Thyroid gland (tissue), 4 donors: ENCODE measurements around the gene SEMA3C. TPM values are rescaled to one million over a fixed set of nuclear protein-coding genes. Genes with fewer than 3 reads are reported as not detected.
"Not testable (repeated sequence)": the region's sequence is repeated elsewhere in the genome, so short reads cannot be mapped to it uniquely, and the experiment has no call there.

Experiments used
- DNase-seq, 2 donors: peaks; one replicate each; pipeline ENCODE4 v3.0.0-alpha.2; 2019
- H3K27ac ChIP-seq, 3 donors: fragments of 200-600 bp; sonication (generic); 1 replicate in 2 of 3; 2 replicates in 1 of 3; pipeline ENCODE4 v1.5.1; 2016 to 2019; ENCODE audit warnings: mild to moderate bottlenecking in 1 of 3, moderate library complexity in 1 of 3
- H3K27me3 ChIP-seq: fragments of 200-600 bp; sonication (generic); one replicate; pipeline ENCODE4 v1.5.1; 2019
- H3K36me3 ChIP-seq, 2 donors: fragments of 200-600 bp; sonication (generic); one replicate each; pipeline ENCODE4 v1.5.1; 2016 to 2019
- H3K4me1 ChIP-seq, 2 donors: fragments of 200-600 bp; sonication (generic); one replicate each; pipeline ENCODE4 v1.5.1; 2017 to 2019
- H3K4me3 ChIP-seq, 3 donors: fragments of 200-600 bp; sonication (generic); replicated peaks in 1 of 3; 1 replicate in 2 of 3; 2 replicates in 1 of 3; pipeline ENCODE4 v1.5.1; 2016; ENCODE audit warnings: mild to moderate bottlenecking in 1 of 3
- H3K9me3 ChIP-seq: fragments of 200-600 bp; sonication (generic); one replicate; pipeline ENCODE4 v1.5.1; 2017
- POLR2A ChIP-seq, 2 donors: fragments of 450-650 bp; IDR thresholded peaks; one replicate each; pipeline ENCODE4 v1.6.1; 2017; ENCODE audit warnings: antibody characterized with exemption in 2 of 2, mild to moderate bottlenecking in 2 of 2, moderate library complexity in 1 of 2
- WGBS, 2 donors: methylation state at CpG; one replicate each; pipeline ENCODE4 v1.1.5; 2017; 5-methylcytosine and 5-hydroxymethylcytosine counted together
- intact Hi-C: fragments of 100-400 bp; cut with DNase I; formaldehyde crosslinking; loops from one replicate; pipeline ENCODE4 v1.15.1; 2023
- total RNA-seq, 4 donors: library from RNA; depleted of rRNA; stranded (reverse); fragments of >200 nt; gene quantifications; one replicate each; pipeline ENCODE4 v1.2.3, GENCODE V29; 2016
- TF ChIP-seq, protein P1 (sequence below), 6 experiments: fragments of 200-600 bp in 3 of 6; fragments of 450-650 bp in 3 of 6; sonication (generic) in 3 of 6; IDR thresholded peaks; one replicate each; pipeline ENCODE4 v1.5.1; 2016 to 2019; ENCODE audit warnings: antibody characterized with exemption in 6 of 6, mild to moderate bottlenecking in 2 of 6, inconsistent platforms in 1 of 6, moderate library complexity in 1 of 6

SEMA3C gene
- total RNA-seq, 4 donors from 2014 or later = 4.0 to 24.0 (median 7.1) TPM

DNA sequence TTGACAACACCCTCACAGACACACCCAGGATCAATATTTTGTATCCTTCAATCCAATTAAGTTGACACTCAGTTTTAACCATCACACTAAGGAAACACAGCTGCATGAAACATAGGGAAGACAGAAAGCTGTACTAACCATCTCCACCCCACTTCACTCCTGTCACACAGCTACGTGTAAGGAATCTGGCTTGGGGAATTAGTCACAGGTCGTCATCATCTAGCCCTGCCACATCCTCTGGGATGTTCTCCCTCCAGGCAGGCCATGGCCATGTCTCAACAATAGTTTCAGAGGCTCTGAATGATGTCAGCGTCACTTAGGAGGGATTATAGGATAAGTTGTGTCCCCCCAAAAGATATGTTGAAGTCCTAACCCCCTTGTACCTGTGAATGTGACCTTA, 10.8 kb upstream of the SEMA3C start:
- Histone ChIP-seq H3K27me3 (no peaks in the 10 kb centered on the region), H3K9me3 (no peaks in the 10 kb centered on the region), H3K36me3 (no peaks in the 10 kb centered on the region), H3K27ac (no peak overlapping the region), H3K4me1 (no peaks in the 10 kb centered on the region), H3K4me3 (no peak overlapping the region)
- intact Hi-C loops = no loop called here
- TF ChIP-seq, protein P1, sequence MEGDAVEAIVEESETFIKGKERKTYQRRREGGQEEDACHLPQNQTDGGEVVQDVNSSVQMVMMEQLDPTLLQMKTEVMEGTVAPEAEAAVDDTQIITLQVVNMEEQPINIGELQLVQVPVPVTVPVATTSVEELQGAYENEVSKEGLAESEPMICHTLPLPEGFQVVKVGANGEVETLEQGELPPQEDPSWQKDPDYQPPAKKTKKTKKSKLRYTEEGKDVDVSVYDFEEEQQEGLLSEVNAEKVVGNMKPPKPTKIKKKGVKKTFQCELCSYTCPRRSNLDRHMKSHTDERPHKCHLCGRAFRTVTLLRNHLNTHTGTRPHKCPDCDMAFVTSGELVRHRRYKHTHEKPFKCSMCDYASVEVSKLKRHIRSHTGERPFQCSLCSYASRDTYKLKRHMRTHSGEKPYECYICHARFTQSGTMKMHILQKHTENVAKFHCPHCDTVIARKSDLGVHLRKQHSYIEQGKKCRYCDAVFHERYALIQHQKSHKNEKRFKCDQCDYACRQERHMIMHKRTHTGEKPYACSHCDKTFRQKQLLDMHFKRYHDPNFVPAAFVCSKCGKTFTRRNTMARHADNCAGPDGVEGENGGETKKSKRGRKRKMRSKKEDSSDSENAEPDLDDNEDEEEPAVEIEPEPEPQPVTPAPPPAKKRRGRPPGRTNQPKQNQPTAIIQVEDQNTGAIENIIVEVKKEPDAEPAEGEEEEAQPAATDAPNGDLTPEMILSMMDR (IDR thresholded peaks at IDR 0.05) = no peak
- TF ChIP-seq POLR2A (IDR thresholded peaks at IDR 0.05) = no peak
- 69 to 88% methylated on average over 3 of the region's 3 CpGs for WGBS, 2 donors
- no peak for DNase-seq

DNA sequence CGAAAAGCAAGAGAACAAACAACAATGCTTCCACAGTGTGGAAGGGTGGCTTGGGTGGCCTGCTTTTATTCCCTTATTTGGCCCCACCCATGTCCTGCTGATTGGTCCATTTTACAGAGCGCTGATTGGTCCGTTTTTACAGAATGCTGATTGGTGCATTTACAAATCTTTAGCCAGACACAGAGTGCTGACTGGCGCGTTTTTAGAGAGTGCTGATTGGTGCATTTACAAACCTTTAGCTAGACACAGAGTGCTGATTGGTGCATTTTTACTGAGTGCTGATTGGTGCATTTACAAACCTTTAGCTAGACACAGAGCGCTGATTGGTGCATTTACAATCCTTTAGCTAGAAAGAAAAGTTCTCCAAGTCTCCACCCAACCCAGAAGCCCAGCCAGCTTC, 8.1 kb upstream of the SEMA3C start:
- H3K27ac ChIP-seq, H3K4me1 ChIP-seq, H3K27me3 ChIP-seq, H3K4me3 ChIP-seq, intact Hi-C loops, H3K36me3 ChIP-seq, H3K9me3 ChIP-seq, DNase-seq: not testable (repeated sequence)
- whole genome bisulfite sequencing, 2 donors = 95 to 97% methylated on average over 6 of the region's 6 CpGs

DNA sequence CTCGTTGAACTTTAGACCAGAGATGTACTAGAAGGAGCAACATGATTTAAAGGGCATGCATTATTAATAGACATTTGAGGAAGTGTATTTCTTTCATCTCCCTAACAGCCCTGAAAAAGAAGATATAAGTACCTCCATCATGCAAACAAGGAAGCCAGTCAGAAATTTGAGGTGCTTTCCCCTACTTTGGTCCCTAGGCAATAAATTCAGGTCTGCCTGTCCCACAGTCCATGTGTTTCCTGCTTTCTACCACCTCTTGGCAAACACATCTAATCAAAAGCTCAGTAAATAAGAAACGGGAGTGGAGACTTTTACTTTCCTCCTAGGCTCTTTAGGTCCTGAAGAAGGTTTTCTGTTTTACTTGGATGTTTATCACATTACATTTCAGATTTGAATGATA, 5.2 kb upstream of the SEMA3C start:
- no peak for DNase-seq
- intact Hi-C loops = no loop called here
- no peak overlapping the region for H3K27ac ChIP-seq

DNA sequence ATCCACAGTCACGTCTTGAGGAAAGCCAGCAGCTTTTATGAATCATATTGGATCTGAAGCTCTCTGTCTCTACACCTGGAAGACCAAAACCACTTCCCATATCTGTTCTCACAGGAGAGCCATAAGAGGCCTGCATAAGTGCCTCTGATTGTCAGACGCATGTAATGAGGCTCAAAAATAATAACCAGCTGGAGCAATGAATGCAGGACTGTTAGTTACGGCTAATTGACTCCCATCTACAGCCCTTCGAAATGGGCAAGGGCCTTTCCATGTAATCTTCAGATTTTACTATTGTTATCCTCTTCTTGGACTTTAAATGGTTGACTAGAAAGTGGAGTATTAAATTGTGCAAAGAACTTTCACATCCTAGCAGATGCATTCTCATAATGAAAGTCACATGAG, 4.4 kb upstream of the SEMA3C start:
- TF ChIP-seq, protein P1 (IDR thresholded peaks at IDR 0.05) = no peak
- no peak for TF ChIP-seq POLR2A (IDR thresholded peaks at IDR 0.05)
- WGBS, 2 donors = 49 to 52% methylated on average over 4 of the region's 4 CpGs
- intact Hi-C loops = no loop called here
- DNase-seq = no peak
- Histone ChIP-seq H3K27me3 (no peaks in the 10 kb centered on the region), H3K27ac (no peak overlapping the region), H3K36me3 (no peaks in the 10 kb centered on the region), H3K4me3 (no peak overlapping the region), H3K9me3 (no peaks in the 10 kb centered on the region), H3K4me1 (no peaks in the 10 kb centered on the region)

More for the DNA sequence above, 5.2 kb upstream of the SEMA3C start:
- no peaks in the 10 kb centered on the region for H3K36me3 ChIP-seq
- no peaks in the 10 kb centered on the region for H3K27me3 ChIP-seq
- H3K4me1 ChIP-seq = no peaks in the 10 kb centered on the region
- WGBS, 2 donors = 70 to 83% methylated on average over 2 of the region's 2 CpGs
- no peak for TF ChIP-seq POLR2A (IDR thresholded peaks at IDR 0.05)
- TF ChIP-seq, protein P1 (IDR thresholded peaks at IDR 0.05) = no peak
- no peak overlapping the region for H3K4me3 ChIP-seq
- H3K9me3 ChIP-seq = no peaks in the 10 kb centered on the region

DNA sequence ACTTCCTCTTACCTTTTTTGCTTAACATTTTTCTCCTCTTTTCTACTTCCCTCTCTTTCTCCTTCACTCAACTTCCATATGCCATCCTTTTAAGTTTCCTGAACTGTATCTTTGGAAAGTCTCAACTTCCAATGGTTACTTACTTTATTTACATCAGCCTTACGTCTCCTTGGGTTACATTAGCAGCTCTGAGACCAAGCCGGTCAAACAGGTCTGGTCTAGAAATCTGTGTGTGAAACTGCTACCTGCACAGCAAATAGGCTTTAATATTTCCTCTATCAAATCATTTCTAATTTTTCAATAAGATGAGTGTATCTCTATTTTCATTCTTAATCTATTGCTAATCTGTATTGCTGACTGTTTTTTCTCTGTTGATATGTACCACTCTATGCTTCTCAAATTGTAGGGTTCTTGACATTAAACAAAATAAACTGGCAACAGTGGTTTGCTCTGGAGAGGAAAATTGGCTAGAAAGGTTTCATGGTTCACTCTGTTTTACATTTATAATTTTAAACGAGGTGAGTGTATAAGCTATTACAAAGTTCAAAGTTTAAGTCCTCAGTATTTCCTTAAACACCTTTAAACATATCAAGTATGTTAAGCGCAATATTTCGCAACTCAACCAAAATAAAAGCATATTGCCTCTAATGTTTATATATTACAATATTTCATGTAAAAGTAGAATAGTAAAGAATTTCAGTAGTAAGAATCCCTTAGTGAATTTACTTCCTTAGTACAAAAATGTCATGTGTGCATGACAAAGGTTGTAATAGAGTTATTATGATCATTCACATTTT, 3.6 kb upstream of the SEMA3C start:
- Histone ChIP-seq H3K27ac (no peak overlapping the region), H3K27me3 (no peaks in the 10 kb centered on the region), H3K36me3 (no peaks in the 10 kb centered on the region), H3K9me3 (no peaks in the 10 kb centered on the region), H3K4me3 (no peak overlapping the region), H3K4me1 (no peaks in the 10 kb centered on the region)
- DNase-seq = no peak
- no peak for TF ChIP-seq POLR2A (IDR thresholded peaks at IDR 0.05)
- 73% methylated on average over 5 of the region's 5 CpGs for WGBS, 2 donors
- intact Hi-C loops = no loop called here

DNA sequence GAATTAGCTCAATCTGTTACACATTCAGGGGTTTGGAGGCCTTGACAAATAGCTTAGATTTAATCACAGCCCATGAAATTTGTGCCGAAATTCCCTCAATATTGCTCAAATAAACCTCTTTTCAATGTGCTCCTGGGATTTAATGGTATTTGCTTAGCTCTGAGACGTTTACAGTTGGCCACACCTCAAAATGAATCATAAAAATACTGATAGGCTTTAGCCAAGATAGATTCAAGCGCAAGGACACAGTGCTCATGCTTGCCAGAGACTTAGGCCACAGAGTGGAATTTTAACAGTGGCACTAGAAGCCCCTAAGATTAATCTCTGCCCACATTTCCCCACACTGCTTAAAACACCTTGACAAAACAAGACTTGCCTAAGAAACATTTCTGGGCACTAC, 2.3 kb upstream of the SEMA3C start:
- no peak for DNase-seq
- Histone ChIP-seq H3K27ac (no peak overlapping the region), H3K4me3 (no peak overlapping the region), H3K9me3 (no peaks in the 10 kb centered on the region), H3K27me3 (no peaks in the 10 kb centered on the region), H3K36me3 (no peaks in the 10 kb centered on the region), H3K4me1 (no peaks in the 10 kb centered on the region)
- TF ChIP-seq POLR2A (IDR thresholded peaks at IDR 0.05) = no peak
- TF ChIP-seq, protein P1 (IDR thresholded peaks at IDR 0.05) = no peak
- WGBS, 2 donors = 79 to 88% methylated on average over 3 of the region's 3 CpGs
- intact Hi-C loops = no loop called here
